OCI-LY1 (cell line): ENCODE data around the gene SSC4D.
"Not testable (repeated sequence)": the region's sequence is repeated elsewhere in the genome, so short reads cannot be mapped to it uniquely, and the experiment has no call there.

Experiments
- EZH2 ChIP-seq: fragments of 200-600 bp; sonication (generic), shearing (Covaris generic); IDR thresholded peaks from 2 replicates; pipeline ENCODE4 v1.8.0; 2017; ENCODE audit warnings: borderline replicate concordance, mixed run types, mild to moderate bottlenecking, antibody characterized with exemption, low read length, moderate library complexity, mixed read lengths
- TF ChIP-seq, protein P1 (sequence below): fragments of 200-600 bp; sonication (generic), shearing (Covaris generic); IDR thresholded peaks from 2 replicates; pipeline ENCODE4 v1.5.1; 2017; ENCODE audit warnings: mild to moderate bottlenecking, antibody characterized with exemption, low read length, moderate library complexity, mixed read lengths

DNA sequence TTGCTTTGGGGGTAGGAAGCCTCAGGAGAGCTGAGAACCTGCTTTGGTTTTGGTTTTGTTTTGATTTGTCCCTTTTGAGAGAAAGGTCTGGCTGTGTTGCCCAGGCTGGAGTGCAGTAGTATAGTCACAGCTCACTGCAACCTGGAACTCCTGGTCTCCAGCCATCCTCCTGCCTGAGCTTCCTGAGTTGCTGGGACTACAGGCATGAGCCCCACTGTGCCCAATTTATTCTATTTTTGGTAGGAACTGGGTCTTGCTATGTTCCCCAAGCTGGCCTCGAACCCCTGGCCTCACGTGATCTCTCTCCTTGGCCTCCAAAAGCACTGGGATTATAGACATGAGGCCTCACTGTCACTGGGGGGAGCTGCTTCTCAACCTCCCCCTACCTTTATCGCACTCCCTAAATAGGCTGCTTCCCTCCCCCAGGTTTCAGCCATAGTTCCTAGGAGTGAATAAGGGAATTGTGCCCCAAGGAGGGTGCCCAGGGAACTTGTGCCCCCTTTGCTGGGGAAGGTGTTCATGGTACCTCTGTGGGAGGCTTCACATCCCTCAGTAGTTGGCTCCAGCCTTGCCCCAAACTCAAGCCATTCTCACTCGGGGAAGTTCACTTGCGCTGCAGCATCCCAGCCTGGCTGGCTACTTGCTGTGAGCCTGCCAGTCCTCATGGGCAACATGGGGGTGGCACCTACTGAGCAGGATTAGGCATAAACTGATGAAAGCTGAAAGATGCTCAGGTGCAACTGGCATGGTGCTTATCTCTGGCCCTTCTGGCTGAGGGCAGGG, 33.4 kb upstream of the SSC4D start:
- TF ChIP-seq, protein P1, sequence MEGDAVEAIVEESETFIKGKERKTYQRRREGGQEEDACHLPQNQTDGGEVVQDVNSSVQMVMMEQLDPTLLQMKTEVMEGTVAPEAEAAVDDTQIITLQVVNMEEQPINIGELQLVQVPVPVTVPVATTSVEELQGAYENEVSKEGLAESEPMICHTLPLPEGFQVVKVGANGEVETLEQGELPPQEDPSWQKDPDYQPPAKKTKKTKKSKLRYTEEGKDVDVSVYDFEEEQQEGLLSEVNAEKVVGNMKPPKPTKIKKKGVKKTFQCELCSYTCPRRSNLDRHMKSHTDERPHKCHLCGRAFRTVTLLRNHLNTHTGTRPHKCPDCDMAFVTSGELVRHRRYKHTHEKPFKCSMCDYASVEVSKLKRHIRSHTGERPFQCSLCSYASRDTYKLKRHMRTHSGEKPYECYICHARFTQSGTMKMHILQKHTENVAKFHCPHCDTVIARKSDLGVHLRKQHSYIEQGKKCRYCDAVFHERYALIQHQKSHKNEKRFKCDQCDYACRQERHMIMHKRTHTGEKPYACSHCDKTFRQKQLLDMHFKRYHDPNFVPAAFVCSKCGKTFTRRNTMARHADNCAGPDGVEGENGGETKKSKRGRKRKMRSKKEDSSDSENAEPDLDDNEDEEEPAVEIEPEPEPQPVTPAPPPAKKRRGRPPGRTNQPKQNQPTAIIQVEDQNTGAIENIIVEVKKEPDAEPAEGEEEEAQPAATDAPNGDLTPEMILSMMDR = not testable (repeated sequence)
- not testable (repeated sequence) for TF ChIP-seq EZH2
